ENCODE results near the gene KLF16. TPM values are rescaled to one million over a fixed set of nuclear protein-coding genes. Genes with fewer than 3 reads are reported as not detected.

Gene KLF16
- total and polyA plus RNA-seq, 2 experiments from 2014 or later, result 4.6 to 11.0 TPM

DNA sequence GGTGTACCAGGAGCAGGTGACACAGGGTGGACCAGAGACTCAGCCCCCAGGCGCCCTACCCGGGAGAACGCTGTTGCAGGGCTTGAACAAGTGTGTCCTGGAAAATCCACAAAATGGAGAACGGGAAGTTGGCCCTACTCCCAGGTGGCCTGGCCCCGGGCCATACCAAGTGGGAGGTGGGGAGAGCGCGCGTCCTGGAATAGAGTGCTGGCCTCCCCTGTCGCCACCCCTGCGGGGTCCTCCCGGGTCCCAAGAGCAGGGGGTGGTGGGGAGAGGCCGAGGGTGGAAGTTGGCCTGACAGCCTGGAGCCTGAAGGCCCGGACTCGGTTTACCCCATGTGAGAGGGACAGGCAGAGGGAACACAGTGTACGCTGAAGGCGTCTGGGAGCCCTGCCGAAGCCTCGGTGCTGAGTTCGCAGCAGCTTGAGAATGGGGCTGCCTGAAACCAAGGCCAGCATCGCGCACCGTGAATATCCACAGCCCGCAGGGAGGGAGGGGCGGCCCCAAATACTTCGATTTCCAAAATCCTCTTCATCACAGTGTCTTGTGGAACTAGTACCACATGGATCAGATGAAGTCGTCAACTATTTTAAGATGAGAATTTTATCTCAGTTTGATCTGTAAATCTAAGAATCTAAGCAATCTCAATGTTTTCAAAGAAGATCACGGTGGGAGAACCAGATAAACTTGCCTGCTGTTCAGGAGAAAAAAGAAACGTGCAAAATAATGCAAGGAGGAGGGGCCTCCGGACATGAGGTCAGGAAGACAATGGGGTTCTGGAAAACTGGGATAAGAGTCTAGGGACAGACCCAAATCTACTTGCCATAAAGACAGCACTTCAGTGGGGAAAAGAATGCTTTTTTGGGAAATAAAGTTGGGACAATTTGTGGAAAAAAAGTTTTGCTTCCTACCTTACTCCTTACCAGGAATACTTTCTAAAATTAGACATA lies 10.4 kb upstream of the KLF16 start:
- TF ChIP-seq EZH2phosphoT487 (IDR thresholded peaks at IDR 0.05; ENCODE audit: insufficient read depth, low read depth) (no peak), EZH2 (IDR thresholded peaks at IDR 0.05; ENCODE audit: insufficient read depth, poor library complexity, severe bottlenecking) (no peak)
- Histone ChIP-seq H3K4me2 (ENCODE audit: unreplicated experiment) (peak overlapping the region; percentile 97), H3K9ac (peak overlapping the region; percentile 96), H3F3A (ENCODE audit: insufficient read depth) (peaks cover 17% of the 10 kb centered on the region), H2AFZ (peak overlapping the region; percentile 31; the same call in 1 of the 2 replicates), H3K4me3 (peak overlapping the region; percentile 91), H3K36me3 (ENCODE audit: low read depth) (no peaks in the 10 kb centered on the region), H3K79me2 (ENCODE audit: insufficient read depth) (peaks cover 68% of the 10 kb centered on the region), H3K4me1 (ENCODE audit: insufficient read depth) (peaks cover 18% of the 10 kb centered on the region), H4K20me1 (ENCODE audit: insufficient read depth) (no peaks in the 10 kb centered on the region), H3K27me3 (replicated peaks; ENCODE audit: insufficient read depth) (no peaks in the 10 kb centered on the region), H3K9me3 (ENCODE audit: low read depth) (no peaks in the 10 kb centered on the region), H3K27ac (peak overlapping the region; percentile 96), H3K9me2 (ENCODE audit: insufficient read depth) (no peaks in the 10 kb centered on the region)
- 67 to 68% methylated on average over 29 of the region's 29 CpGs for WGBS, 2 experiments (ENCODE audit: low coverage in 1 of 2, low lambda C conversion rate in 2 of 2, missing lambda C conversion rate in 2 of 2)
- in situ Hi-C loops (cut with MboI), result no loop called here
- DNase-seq, result no peak

DNA sequence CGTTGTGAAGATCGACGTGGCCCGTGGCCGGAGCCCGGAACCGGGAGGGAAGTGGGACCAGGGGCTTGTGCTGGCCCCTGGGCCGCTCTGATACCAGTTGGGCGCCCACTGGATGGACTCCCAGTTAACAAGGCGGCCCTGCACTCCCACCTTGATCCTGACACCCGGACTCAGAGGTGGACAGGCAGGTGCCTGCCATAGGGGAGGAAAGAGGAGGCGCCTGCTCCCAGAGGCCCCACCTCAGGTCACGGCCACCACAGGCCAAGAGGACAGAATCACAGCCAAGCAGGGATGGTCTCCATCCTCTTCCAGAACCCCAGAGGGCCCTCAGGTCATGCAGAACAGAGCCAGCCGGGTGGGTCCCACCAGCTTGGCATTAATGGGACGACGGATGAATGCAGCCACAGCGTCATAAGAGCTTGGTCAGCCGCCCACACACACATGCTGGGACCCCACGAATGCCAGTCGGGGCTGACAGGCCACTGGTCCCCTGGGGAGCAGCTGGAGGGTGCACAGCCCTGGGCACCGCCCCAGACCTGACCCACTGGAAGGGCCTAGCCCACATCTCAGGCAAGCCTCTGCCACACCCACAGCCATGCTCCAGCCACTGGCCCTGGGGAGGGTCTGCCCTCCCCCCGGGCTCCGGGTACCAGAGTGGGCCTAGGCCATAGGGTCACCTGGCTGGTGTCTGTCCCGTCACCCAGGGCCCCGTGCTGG lies 9.6 kb upstream of the KLF16 start:
- WGBS, 2 experiments (ENCODE audit: low coverage in 1 of 2, low lambda C conversion rate in 2 of 2, missing lambda C conversion rate in 2 of 2), result 76 to 81% methylated on average over 23 to 25 of the region's 25 CpGs
- peaks cover 71% of the 10 kb centered on the region for H3K79me2 ChIP-seq (ENCODE audit: insufficient read depth)

DNA sequence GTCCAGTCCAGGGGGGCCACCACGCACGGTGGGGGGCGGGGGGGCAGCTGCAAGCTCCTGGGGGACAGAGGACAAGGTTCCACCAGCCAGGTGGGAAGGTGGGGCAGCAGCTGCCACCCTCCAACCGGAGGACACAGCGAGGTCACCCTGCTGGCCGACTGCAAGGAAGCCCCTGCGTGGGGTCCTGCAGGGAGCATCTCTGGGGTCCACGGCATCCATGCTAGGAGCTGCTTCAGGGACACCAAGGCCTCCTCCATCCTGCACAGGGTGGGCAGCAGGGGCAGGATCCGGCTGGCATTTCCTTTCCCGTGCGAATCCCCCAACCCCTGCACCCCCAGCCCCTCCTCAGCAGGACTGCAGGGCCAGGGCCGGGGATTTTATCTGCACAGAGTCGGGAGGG lies 8.3 kb upstream of the KLF16 start:
- Histone ChIP-seq H3K9me2 (ENCODE audit: insufficient read depth) (no peaks in the 10 kb centered on the region), H3K9ac (no peak overlapping the region), H3F3A (ENCODE audit: insufficient read depth) (peaks cover 17% of the 10 kb centered on the region), H2AFZ (no peak overlapping the region), H3K4me1 (ENCODE audit: insufficient read depth) (peaks cover 17% of the 10 kb centered on the region), H3K4me2 (ENCODE audit: unreplicated experiment) (no peak overlapping the region), H3K9me3 (ENCODE audit: low read depth) (no peaks in the 10 kb centered on the region), H3K27me3 (replicated peaks; ENCODE audit: insufficient read depth) (no peaks in the 10 kb centered on the region), H3K4me3 (no peak overlapping the region), H3K79me2 (ENCODE audit: insufficient read depth) (peaks cover 79% of the 10 kb centered on the region), H4K20me1 (ENCODE audit: insufficient read depth) (no peaks in the 10 kb centered on the region), H3K27ac (no peak overlapping the region), H3K36me3 (ENCODE audit: low read depth) (no peaks in the 10 kb centered on the region)
- TF ChIP-seq EZH2phosphoT487 (IDR thresholded peaks at IDR 0.05; ENCODE audit: insufficient read depth, low read depth), result no peak
- no peak for TF ChIP-seq EZH2 (IDR thresholded peaks at IDR 0.05; ENCODE audit: insufficient read depth, poor library complexity, severe bottlenecking)
- no peak for DNase-seq
- WGBS, 2 experiments (ENCODE audit: low coverage in 1 of 2, low lambda C conversion rate in 2 of 2, missing lambda C conversion rate in 2 of 2), result 81 to 100% methylated on average over 2 to 12 of the region's 13 CpGs
- in situ Hi-C loops (cut with MboI), result no loop called here

More for the DNA sequence above, 9.6 kb upstream of the KLF16 start:
- Histone ChIP-seq H3K27ac (no peak overlapping the region), H3K4me3 (no peak overlapping the region), H2AFZ (no peak overlapping the region), H3K36me3 (ENCODE audit: low read depth) (no peaks in the 10 kb centered on the region), H4K20me1 (ENCODE audit: insufficient read depth) (no peaks in the 10 kb centered on the region), H3K9ac (peak overlapping the region; percentile 96; the same call in 1 of the 2 replicates), H3K9me2 (ENCODE audit: insufficient read depth) (no peaks in the 10 kb centered on the region), H3K9me3 (ENCODE audit: low read depth) (no peaks in the 10 kb centered on the region), H3K4me1 (ENCODE audit: insufficient read depth) (peaks cover 18% of the 10 kb centered on the region), H3F3A (ENCODE audit: insufficient read depth) (peaks cover 17% of the 10 kb centered on the region), H3K4me2 (ENCODE audit: unreplicated experiment) (peak overlapping the region; percentile 97), H3K27me3 (replicated peaks; ENCODE audit: insufficient read depth) (no peaks in the 10 kb centered on the region)
- in situ Hi-C loops (cut with MboI), result no loop called here
- no peak for TF ChIP-seq EZH2 (IDR thresholded peaks at IDR 0.05; ENCODE audit: insufficient read depth, poor library complexity, severe bottlenecking)
- TF ChIP-seq EZH2phosphoT487 (IDR thresholded peaks at IDR 0.05; ENCODE audit: insufficient read depth, low read depth), result no peak
- DNase-seq, result no peak

DNA sequence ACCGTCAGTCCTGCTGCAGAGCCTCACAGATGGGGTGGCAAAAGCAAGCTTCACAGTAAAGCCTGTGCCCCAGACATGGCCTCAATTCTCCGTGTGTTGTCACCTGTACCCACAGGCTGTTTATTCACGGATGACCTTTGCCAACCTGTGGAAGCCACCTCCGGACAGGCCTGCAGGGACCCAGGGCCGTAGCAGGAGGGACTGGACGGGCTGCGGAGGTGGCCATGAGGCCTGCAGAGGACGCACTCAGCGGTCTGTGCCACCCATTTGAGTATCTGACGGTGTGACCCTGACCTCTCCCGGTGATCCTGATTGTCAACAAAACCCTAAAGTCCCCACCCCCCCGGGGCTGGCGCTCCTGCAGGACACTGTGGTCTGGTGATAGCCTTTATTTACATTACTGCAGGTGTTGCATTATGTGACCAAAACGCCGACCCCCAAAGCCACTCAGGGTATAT lies 7.8 kb upstream of the KLF16 start:
- Histone ChIP-seq H3K4me1 (ENCODE audit: insufficient read depth) (peaks cover 12% of the 10 kb centered on the region), H3K79me2 (ENCODE audit: insufficient read depth) (peaks cover 80% of the 10 kb centered on the region), H4K20me1 (ENCODE audit: insufficient read depth) (no peaks in the 10 kb centered on the region), H3K9me2 (ENCODE audit: insufficient read depth) (no peaks in the 10 kb centered on the region), H3K4me2 (ENCODE audit: unreplicated experiment) (no peak overlapping the region), H3K27me3 (replicated peaks; ENCODE audit: insufficient read depth) (no peaks in the 10 kb centered on the region), H3K9me3 (ENCODE audit: low read depth) (no peaks in the 10 kb centered on the region), H2AFZ (no peak overlapping the region), H3K36me3 (ENCODE audit: low read depth) (no peaks in the 10 kb centered on the region), H3F3A (ENCODE audit: insufficient read depth) (peaks cover 17% of the 10 kb centered on the region), H3K27ac (no peak overlapping the region), H3K9ac (no peak overlapping the region), H3K4me3 (no peak overlapping the region)
- no peak for DNase-seq
- in situ Hi-C loops (cut with MboI), result no loop called here
- no peak for TF ChIP-seq EZH2phosphoT487 (IDR thresholded peaks at IDR 0.05; ENCODE audit: insufficient read depth, low read depth)
- no peak for TF ChIP-seq EZH2 (IDR thresholded peaks at IDR 0.05; ENCODE audit: insufficient read depth, poor library complexity, severe bottlenecking)
- 90 to 92% methylated on average over 15 of the region's 15 CpGs for WGBS, 2 experiments (ENCODE audit: low coverage in 1 of 2, low lambda C conversion rate in 2 of 2, missing lambda C conversion rate in 2 of 2)

Measured in GM23248 (cell line).